ENCODE results near the gene MOB3B.

MOB3B gene

DNA sequence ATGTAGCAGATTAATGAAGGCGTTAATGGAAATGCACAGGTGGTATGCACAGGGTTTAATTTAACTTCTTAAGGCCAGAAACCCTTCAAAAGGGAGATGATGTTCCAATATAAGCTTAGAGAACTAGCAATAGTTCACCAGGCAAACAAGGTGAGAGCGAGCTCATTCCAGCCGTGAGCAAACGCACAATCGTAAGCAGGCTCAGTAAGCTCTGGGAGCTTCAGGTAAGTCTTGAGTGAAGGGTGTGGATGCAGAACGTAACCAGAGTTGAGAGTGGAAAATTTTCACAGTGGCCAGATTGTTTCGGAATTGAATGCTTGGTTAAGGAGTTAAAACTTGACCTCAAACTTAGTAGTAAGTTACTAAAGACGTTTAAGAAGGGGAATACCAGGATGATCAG lies 238.3 kb downstream of the MOB3B start:
- no peak for DNase-seq (ENCODE audit: low read depth in 2 of 2)

DNA sequence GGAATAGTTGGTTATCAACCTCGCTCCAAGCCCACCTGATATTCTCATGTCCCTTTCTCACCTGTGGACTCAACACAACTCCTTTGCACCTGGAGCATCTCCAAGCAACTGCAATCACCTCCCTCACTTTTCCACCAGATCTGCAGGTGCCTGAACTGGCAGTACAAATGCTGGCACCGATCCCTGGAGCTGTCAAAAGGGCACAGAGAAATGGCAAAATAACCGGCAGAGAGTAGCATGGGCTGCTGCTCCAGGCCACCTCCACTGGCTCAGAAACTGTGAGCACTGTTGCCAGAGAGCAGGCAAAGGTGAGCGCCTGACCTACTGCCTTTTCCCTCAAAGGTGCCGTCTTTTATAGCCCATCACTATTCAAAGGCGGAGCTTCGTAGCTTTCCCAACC lies 247.3 kb downstream of the MOB3B start:
- DNase-seq (ENCODE audit: low read depth in 2 of 2) = no peak

DNA sequence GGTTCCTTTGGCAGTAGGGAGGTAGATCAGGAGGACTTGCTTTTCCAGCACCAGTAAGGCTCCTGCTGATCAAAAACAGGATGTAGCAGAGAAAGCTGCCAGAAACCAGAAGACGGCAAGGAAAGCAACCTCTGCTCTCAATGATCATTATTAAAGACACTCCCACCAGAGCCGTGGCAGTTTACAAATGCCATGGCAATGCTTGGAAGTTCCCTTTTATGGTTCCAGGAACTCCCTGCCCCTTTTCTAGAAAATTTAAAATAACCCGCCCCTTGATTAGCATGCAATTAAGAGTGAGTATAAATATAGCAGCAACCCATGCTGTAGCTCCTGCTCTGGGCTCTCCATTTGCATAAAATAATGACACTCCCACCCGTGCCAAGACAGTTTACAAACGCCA lies 248.8 kb downstream of the MOB3B start:
- DNase-seq (ENCODE audit: low read depth in 2 of 2) = no peak

DNA sequence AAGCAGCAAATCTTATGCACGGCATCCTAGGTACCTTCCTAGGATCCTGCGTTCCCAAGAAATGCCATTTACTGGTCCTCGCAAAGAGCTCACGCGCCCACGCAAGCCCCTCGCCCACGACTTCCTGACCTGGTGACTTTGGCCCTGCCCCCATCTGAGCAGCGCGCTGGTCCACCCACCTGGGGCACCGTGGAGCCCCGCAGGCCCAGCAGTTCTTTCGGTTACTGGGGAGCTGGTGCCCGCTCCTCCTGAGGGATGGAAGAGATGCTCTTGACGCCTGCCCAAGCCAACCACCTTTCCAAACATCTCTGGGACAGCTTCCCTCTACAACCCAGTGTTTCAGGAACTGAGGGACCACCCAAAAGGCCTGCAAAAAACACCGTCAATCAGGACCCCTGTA lies 249.4 kb downstream of the MOB3B start:
- DNase-seq (ENCODE audit: low read depth in 2 of 2) = no peak

DNA sequence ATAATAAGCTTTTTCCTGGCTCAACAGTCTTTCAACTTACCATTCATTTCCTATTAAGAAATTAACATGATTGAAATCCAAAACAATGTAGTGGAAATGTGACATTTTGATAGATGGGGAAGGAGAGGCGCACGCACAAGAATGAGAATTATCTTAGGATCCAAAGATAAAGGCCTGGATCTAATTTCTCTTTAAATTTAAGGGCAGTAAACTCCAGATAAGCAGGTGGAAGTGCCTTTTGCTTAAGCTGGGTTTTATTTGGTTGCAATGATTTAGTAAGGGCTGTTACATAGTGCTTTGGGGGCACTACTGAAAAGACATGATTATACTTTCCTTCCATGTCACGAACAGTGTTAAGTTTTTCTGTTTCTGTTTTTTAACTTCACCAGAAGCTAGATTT lies 250.0 kb downstream of the MOB3B start:
- no peak for DNase-seq (ENCODE audit: low read depth in 2 of 2)

DNA sequence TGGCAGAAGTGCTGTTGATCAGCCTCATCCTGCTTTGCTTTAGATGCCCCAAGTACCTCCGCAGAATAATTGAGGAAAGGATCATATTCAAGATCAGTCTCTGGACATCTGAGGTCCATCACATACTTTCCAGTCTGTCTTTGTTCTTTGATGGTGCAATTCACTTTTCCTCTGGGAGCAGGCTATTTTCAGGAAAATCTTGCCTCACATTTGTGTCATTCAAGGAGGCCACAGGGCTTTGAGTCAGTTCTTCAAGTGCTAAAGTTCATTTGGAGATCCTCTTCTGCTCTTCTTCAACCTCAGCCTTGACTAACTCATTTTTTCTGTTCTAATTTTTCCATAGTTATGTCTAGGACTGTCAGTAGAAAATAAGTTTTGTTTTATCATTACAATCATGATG lies 251.2 kb downstream of the MOB3B start:
- DNase-seq (ENCODE audit: low read depth in 2 of 2) = no peak

DNA sequence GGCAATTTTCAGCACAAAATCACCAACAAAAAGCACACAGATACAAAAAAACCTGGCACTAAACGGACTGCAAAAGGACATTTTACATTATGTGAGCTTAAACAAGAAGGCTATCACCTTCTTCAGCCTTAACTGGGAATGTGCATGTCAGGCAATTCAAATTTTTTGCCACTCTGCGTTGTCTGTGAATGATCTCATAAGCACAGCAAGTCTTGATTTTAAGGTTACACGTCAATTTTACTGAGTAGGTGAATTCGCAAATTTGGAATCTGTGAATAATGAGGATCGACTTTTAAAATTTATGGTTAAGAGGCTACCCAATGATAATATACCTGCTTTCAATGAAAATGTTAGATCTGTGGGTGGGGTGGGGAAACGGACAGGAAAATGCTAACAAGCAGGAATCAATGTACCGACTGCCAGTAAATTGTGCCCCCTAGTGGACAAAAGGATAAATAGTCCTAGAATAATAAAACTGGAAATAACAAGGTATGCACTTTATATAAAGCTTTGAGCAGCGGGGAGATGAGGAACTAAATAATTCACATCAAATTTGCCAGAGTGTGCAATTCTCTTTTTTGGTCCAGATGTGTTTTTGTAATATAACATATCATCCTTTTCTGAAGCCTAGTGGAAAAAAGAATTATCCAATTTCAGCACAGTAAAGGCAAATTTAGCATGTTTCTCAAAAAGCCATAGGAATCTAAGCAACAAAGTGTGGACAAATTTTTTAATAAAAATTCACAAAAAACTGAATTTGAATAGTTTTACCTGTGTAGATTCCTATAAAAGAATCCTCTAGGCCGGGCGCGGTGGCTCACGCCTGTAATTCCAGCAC lies 253.2 kb downstream of the MOB3B start:
- DNase-seq (ENCODE audit: low read depth in 2 of 2) = no peak
